Measurements from ENCODE around the gene PTCRA.
"Not testable (repeated sequence)": the region's sequence is repeated elsewhere in the genome, so short reads cannot be mapped to it uniquely, and the experiment has no call there.

DNA sequence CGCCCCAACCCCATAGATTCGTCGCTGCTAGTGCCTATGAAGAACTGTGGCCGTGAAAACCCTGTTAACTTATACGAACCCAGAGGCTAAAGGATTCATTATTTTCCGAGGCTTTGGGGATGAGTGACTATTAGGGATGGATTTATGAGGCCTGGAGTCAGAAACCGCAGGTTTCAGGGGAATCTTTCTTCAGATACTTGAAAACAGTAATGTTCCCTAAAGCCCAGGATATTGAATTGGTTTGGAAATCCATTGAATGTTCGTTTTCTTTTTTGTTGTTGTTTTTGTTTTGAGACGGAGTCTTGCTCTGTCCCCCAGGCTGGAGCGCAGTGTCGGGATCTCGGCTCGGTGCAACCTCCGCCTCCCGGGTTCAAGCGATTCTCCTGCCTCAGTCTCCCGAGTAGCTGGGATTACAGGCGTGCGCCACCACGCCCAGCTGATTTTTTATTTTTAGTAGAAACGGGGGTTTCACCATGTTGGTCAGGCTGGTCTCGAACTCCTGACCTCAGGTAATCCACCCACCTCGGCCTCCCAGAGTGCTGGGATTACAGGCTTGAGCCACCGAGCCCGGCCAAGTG is 35.5 kb upstream of the PTCRA start:
- TF ChIP-seq, protein P1, sequence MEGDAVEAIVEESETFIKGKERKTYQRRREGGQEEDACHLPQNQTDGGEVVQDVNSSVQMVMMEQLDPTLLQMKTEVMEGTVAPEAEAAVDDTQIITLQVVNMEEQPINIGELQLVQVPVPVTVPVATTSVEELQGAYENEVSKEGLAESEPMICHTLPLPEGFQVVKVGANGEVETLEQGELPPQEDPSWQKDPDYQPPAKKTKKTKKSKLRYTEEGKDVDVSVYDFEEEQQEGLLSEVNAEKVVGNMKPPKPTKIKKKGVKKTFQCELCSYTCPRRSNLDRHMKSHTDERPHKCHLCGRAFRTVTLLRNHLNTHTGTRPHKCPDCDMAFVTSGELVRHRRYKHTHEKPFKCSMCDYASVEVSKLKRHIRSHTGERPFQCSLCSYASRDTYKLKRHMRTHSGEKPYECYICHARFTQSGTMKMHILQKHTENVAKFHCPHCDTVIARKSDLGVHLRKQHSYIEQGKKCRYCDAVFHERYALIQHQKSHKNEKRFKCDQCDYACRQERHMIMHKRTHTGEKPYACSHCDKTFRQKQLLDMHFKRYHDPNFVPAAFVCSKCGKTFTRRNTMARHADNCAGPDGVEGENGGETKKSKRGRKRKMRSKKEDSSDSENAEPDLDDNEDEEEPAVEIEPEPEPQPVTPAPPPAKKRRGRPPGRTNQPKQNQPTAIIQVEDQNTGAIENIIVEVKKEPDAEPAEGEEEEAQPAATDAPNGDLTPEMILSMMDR (IDR thresholded peaks at IDR 0.05; ENCODE audit: extremely low read depth in 1 of 2, insufficient read depth in 1 of 2, low read depth in 1 of 2, low read length in 2 of 2), result not testable (repeated sequence)
- TF ChIP-seq POLR2AphosphoS5 (IDR thresholded peaks at IDR 0.05; ENCODE audit: insufficient read depth, low read depth, low read length), result not testable (repeated sequence)

Data from endothelial cell of umbilical vein (primary cell).